ENCODE data around the gene MAPK9. TPM values are rescaled to one million over a fixed set of nuclear protein-coding genes. Genes with fewer than 3 reads are reported as not detected.
A peak's percentile ranks its signal among the peaks of the same experiment; 100 is the strongest.

Gene MAPK9
- 10 to 100 TPM; 39.6 to 41.5 (median 40.8) TPM for polyA plus RNA-seq (ENCODE audit: insufficient read length in 3 of 3)

DNA sequence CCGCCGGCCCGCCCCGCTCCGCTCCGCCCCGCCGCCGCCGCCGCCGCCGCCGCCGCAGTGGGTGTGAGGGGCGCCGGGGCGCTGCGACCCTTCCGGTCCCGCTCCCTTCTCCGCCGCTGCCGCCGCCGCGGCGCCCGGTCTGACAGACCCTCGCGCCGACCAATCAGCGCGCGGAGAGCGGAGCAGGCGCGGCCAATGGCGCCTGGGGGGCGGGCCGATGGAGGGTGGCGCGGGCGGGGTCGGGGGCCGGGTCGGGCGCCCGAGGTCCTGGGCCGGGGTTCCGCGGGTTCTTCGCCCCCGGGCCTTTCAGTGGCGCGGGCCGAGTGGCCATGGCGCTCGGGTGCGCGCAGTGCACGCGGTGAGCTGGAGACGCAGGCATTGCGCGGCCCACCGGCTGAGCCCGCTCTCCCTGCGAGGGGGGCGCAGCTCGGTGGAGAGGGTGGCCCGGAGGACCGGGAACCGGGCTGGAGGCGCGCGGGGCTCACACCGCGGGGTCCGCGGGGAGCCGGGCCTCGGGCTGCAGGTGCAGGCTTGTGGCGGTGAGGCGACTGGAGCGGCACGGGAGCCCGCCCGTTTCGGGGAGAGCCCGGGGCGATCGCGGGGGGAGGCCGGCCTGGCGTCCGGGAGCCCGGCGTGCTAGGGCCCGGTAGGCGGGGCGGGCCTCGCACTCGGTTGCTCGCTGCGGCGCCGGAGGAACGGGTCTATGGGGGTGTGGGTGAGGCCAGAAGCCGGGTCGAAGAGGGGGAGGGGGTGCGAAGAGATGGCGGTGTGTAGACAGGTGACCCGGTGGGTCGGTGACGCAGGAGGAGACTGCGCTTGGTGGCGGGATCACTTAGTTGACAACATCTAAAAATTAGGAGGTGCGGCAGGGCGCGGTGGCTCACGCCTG, at the start of gene MAPK9:
TSS of gene MAPK9 (minus strand) at position 141 of the 889 bp plus-strand sequence. CDS start 11,522 bp downstream, outside the sequence.
- peak in 2 of 3 donors; percentile 64 to 65 for DNase-seq (ENCODE audit: low read depth in 3 of 3, low spot score in 2 of 3)

GRCh38 chr5:180341595-180341994, 49.7 kb upstream of the MAPK9 start:
- no peak for DNase-seq (ENCODE audit: low read depth in 3 of 3, low spot score in 2 of 3)

DNA sequence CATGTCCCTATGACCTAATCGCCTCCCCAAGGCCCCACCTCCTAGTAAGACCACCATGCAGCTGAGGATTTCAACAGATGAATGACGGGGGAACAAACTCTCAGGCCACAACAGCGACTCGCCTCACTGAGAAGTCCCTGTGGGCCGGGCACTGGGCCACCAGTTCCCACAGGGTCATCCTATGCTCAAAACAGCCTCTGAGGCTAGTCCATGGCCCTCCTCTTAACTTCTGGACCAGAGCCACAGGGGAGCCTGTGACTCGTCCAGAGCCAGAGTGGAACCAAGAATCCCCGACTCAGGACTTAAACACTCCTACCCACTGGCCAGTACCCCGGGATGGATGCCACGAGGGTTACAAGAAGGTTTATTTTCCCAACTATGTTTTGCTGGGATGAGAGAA, 49.0 kb upstream of the MAPK9 start:
- no peak for DNase-seq (ENCODE audit: low read depth in 3 of 3, low spot score in 2 of 3)

GRCh38 chr5:180339583-180340183, 47.8 kb upstream of the MAPK9 start:
- no peak for DNase-seq (ENCODE audit: low read depth in 3 of 3, low spot score in 2 of 3)

DNA sequence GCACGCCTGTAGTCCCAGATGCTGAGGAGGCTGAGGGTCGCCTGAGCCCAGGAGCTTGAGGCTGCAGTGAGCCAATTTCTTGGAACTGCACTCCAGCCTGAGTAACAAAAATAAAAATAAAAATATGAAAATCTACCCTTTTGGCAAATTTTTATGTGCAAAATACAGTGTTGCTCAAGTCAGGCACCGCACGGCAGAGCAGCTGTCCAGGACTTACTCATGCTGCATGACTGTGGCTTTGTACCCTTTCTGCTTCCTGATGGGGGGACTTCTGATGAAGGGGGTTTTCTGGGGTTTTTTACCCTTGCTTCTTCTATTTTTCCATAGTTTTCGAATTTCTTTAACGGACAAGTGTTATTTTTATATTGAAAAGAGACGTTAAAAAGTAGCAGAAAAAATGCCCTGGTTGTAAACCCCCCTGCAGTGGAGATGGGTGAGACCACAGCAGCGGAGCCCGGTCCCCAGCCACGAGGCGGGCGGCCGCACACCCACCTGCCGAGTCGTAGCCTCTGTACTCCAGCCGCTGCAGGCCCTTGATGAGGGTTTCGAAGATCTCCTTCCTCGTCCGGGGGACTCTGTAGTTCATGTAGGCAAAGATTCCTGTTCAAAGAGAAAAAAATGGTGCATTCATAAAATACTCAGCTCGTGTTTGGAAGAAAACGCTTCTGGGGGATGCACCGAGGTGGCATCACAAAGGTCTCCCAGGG, 46.3 kb upstream of the MAPK9 start:
- DNase-seq (ENCODE audit: low read depth in 3 of 3, low spot score in 2 of 3) = no peak

DNA sequence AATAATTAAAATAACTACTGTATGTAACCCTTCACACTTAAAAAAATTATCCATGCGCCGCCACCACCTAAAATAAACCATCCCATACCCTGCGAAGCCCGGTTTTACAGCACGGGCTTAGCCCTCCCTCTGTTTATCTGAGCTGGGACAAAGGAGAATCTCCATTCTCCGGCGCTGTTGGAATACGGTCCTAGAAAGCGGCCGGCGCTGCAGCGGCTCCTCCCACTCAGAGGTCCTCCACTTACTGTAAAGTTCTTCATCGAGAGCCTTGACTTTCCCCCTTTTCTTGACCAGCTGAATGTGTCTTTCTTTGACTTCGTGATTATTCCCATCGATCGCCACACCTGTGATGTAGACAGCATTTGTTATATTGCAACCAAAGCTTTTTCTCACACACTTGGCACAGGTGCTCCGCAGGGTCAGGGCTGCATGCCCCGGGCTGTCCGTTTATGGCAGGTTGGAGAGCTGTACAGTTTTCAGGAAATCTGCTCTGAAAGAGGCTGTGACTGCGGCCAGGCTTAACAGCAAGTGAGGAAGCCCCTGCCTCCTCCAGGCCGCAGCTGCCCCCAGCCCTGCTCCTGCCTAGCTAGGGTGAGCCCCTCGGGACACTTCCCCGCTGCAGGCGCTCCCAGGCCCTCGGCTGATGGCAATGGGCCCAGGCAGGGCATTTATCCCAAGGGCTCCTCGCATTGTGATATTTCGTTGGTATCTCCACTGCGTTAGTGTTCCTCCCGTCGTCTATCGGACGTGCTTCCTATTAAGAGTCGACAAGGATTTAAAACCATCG, 44.5 kb upstream of the MAPK9 start:
- no peak for DNase-seq (ENCODE audit: low read depth in 3 of 3, low spot score in 2 of 3)

DNA sequence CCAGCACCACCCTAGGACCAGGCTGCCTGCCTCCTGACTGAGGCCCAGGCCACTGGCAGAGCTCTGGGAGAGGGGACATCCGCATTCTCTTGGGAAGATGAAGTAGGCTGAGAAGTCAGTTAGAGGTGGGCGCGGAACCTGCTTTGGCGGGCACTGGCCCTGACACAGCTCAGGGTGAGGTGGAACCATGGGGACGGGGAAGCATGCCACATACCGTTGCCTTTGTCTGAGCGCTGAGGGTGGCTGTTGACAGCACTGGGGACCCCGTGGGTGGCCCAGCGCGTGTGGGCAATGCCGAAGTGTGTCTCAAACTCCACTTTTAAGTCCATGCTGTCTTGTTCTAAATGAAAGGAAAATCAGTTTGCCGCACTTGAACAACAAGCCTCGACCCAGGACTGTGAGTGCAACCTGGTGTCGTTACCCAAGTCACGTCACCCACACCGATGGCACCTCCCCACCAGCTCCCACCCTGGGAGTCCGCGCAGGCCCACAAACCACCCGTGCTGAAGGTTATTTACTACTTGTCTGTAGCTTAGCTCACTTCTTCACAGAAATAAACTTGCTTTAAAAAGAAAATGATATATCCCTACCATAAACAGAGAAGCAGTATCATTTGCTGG, 43.8 kb upstream of the MAPK9 start:
- no peak for DNase-seq (ENCODE audit: low read depth in 3 of 3, low spot score in 2 of 3)

DNA sequence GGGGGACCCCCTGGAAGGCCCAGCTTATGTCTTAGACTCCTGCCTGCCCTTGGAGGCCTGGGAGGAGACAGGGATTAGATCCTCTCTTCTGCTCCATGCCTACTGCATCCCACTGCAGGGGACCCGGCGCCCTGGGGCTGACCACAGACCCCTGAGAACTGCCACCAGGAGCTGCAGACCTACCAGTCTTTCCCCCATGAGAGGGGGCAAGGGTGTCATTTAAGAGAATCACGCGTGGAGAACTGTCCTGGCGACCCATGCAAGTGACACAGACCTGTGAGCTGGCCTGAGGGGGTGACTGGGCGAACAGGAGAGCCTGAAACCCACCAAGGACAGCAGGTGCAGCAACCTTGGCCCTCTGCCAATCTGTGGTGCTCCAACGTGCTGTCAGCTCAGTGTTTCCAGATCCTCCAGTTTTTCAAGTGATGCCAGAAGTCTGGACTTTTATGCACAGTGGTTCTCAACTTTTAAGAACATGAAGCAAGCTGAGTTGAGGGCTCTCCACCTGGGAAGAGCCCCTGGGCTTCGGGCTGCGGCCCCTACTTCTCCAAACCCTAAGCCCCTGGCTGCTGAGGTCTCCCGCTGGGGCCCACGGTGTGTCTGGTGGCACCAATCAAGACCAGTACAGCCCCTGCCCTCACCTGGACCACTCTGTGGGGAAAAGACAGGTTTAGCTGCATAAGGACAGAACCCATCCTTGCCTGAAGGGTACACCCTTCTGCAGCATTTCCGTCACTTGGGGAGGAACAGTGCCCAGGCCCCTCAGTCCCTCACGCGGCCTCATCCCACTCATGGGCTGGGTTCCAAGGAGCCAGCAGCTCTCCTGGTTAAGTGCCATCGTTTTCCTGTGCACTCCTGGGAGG, 43.1 kb upstream of the MAPK9 start:
- DNase-seq (ENCODE audit: low read depth in 3 of 3, low spot score in 2 of 3) = no peak

GRCh38 chr5:180334176-180334575, 42.3 kb upstream of the MAPK9 start:
- no peak for DNase-seq (ENCODE audit: low read depth in 3 of 3, low spot score in 2 of 3)

DNA sequence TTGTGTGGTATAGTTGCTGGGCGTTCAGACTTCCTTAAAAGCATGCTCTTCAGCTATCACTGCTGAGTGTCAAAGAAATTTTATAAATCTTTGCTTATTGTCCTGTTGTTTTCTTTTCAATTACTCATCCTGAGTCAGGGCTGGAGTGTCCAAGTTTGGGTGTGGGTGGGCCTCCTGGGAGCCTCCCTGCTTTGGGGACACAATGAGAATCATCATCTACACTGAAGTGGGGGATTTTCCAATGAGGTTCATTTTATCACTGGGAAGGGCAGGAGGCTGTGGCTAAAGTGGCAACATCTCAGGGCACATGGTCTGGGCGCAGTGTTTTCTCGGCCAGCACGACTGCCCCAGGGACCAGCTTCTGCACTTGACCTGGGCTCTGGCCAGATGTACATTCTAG, 41.8 kb upstream of the MAPK9 start:
- DNase-seq (ENCODE audit: low read depth in 3 of 3, low spot score in 2 of 3) = no peak

DNA sequence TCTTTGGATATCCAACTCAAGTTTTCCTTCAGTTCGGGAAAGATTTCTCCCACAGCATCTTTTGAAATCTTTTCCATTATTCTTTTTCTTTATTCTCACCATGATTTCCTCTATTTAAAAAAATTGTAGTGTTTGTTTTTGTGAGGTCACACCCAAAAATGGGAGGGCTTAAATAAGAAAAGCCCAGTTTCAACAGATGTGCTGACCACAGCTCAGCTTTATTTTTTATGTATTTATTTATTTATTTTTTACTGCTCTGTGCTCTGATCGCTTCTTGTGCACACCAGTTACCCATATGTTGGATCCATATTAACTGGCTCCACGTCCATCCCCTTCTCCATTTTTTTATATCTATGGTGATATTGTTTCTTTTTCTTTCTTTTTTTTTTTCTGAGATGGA, 41.0 kb upstream of the MAPK9 start:
- no peak for DNase-seq (ENCODE audit: low read depth in 3 of 3, low spot score in 2 of 3)

- no peak for DNase-seq (ENCODE audit: low read depth in 3 of 3, low spot score in 2 of 3)
These were observed 40.2 kb upstream of the MAPK9 start for GRCh38 chr5:180332051-180332517.

DNA sequence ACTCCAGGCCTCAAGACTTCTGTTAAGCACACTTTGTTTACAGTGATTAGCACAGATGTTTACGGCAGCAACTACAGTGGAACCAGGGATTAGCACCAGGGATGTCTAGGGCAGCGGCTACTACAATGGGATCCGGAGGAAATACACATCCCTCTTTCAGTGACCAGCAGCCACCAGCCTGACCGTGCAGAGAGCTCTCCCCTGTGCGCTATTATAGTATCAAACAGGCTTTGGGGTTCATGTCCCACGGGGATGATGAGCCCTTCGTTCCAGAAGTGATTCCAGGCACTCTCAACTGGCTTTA, 39.7 kb upstream of the MAPK9 start:
- DNase-seq (ENCODE audit: low read depth in 3 of 3, low spot score in 2 of 3) = no peak

DNA sequence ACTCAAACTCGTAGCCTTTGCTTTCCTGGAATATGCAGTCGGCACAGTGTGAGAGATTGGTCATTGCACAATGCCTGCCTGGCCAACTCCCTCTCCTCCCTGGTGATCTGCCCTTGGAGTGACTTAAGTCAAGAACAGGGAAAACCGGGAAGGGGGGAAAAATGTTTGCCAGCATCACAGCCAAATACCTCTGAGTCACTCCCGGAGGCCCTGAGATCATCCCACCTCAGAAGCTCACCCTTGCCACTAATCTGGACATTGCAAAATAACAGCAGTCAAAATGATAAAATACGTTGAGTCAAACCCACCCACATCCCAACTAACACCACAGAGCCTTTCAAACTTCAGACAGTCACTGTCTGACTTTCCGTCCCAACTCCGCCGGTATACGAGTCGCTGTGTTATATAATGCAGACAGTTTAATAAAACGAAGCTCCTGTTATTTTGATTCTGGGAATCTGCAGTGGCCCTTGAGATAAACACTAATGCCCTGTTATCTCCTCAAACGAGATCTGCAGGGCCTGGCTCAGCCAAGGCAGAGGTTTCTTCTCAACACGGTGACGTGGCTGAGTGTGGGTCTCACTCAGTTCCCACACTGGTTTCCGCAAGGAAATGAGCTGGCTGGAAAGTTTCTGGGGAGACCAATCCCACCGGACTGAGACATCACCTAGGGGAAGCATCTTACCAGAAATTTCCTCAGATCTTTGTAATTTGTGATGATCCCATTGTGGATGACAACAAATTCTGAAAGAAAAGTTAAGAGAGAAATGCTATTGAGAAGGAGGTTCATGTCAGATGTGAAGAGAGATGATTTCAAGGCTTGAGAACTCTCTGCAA, 39.1 kb upstream of the MAPK9 start:
- DNase-seq (ENCODE audit: low read depth in 3 of 3, low spot score in 2 of 3) = no peak

GRCh38 chr5:180330270-180330648, 38.4 kb upstream of the MAPK9 start:
- no peak for DNase-seq (ENCODE audit: low read depth in 3 of 3, low spot score in 2 of 3)

GRCh38 chr5:180329606-180330269, 37.9 kb upstream of the MAPK9 start:
- DNase-seq (ENCODE audit: low read depth in 3 of 3, low spot score in 2 of 3) = no peak

DNA sequence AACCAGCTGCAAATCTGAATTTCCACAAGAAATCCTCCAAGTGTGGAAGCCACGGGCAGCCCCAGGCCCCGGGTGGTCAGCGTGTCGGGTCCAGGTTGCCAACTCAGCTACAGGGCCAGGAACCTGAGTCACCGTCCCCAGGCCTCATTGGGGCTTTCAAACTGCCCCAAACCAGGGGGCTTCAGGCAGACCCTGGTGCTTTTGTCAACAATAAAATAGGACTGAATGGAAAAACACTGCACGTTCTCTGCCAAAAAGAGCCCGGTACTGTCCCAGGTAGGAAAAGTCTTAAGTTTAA, 37.2 kb upstream of the MAPK9 start:
- DNase-seq (ENCODE audit: low read depth in 3 of 3, low spot score in 2 of 3) = no peak

Data from right renal cortex interstitium (tissue), 3 donors.